Panc1 (cell line): ENCODE results near the gene TINAGL1. TPM values are rescaled to one million over a fixed set of nuclear protein-coding genes. Genes with fewer than 3 reads are reported as not detected.

Source experiments
- ATAC-seq: fragments of 200-7000 bp; cut with Tn5 transposase; 2 replicates; pipeline ENCODE4 v1.9.1; 2020; ENCODE audit warnings: mild to moderate bottlenecking, moderate library complexity
- BruUV-seq: library from RNA; stranded (reverse); fragments of 400-500 nt; replicated peaks from 2 replicates; lab custom pipeline; 2021; lab: Mats Ljungman, UMichigan
- CTCF ChIA-PET: fragments of 300-600 bp; sonication (Branson Sonifier 250); formaldehyde crosslinking; loops from one replicate; lab custom pipeline; 2022; ENCODE audit warnings: antibody characterized with exemption; lab: Charles Lee
- POLR2A ChIA-PET: fragments of 300-600 bp; sonication (Branson Sonifier 250); formaldehyde crosslinking; loops from one replicate; lab custom pipeline; 2022; ENCODE audit warnings: antibody characterized with exemption; lab: Charles Lee
- DNase-seq: peaks from one replicate; pipeline ENCODE4 v3.0.0-alpha.2; 2010; ENCODE audit warnings: low read depth, low spot score
- H3K27ac ChIP-seq: 2 replicates; pipeline ENCODE4 v1.5.1; 2011; ENCODE audit warnings: mild to moderate bottlenecking, low read length, inconsistent platforms
- H3K27me3 ChIP-seq: fragments of 200-500 bp; sonication (Bioruptor generic); 2 replicates; pipeline ENCODE4 v1.6.0; 2014; ENCODE audit warnings: low read length, inconsistent platforms; ENCODE audit not compliant: control insufficient read depth, insufficient read depth
- H3K36me3 ChIP-seq: fragments of 200-500 bp; sonication (Bioruptor generic); 2 replicates; pipeline ENCODE4 v1.5.1; 2014; ENCODE audit warnings: inconsistent platforms, mild to moderate bottlenecking, low read length, moderate library complexity; ENCODE audit not compliant: control insufficient read depth, insufficient read depth
- H3K4me1 ChIP-seq: 2 replicates; pipeline ENCODE4 v1.5.1; 2011; ENCODE audit warnings: inconsistent platforms, mild to moderate bottlenecking, low read length, moderate library complexity; ENCODE audit not compliant: control insufficient read depth, insufficient read depth
- H3K4me3 ChIP-seq, 2 experiments: 2 replicates each; pipeline ENCODE4 v1.5.1; 2011 to 2012; ENCODE audit warnings: low read depth in 2 of 2, low read length in 2 of 2, mild to moderate bottlenecking in 2 of 2, inconsistent platforms in 1 of 2, moderate library complexity in 1 of 2
- H3K9me3 ChIP-seq: fragments of 200-500 bp; sonication (Bioruptor generic); 2 replicates; pipeline ENCODE4 v1.5.1; 2014; ENCODE audit warnings: low read depth, mild to moderate bottlenecking, inconsistent platforms, low read length, moderate library complexity; ENCODE audit not compliant: control insufficient read depth, insufficient read depth
- POLR2AphosphoS5 ChIP-seq: IDR thresholded peaks from 2 replicates; pipeline ENCODE4 v1.6.1; 2012; ENCODE audit warnings: mild to moderate bottlenecking, low read depth, low read length, moderate library complexity
- SIN3A ChIP-seq: IDR thresholded peaks from 2 replicates; pipeline ENCODE4 v1.6.1; 2012; ENCODE audit warnings: low read depth, mild to moderate bottlenecking, low read length, moderate library complexity, borderline replicate concordance; ENCODE audit not compliant: insufficient read depth
- TCF7L2 ChIP-seq: IDR thresholded peaks from 2 replicates; pipeline ENCODE4 v1.6.1; 2011; ENCODE audit warnings: mild to moderate bottlenecking, low read depth, low read length, inconsistent platforms
- in situ Hi-C: cut with HindIII; loops from 2 replicates; pipeline ENCODE4 v1.10.0; 2016; ENCODE audit warnings: low sequenced_read_pairs, low pct_unique_long_range_greater_than_20kb
- intact Hi-C: fragments of 100-400 bp; cut with micrococcal nuclease; formaldehyde crosslinking; loops from one replicate; pipeline ENCODE4 v1.10.0; 2022; ENCODE audit not compliant: unreplicated experiment
- total RNA-seq: library from RNA; stranded (reverse); gene quantifications from one replicate; pipeline ENCODE4 v1.2.1, GENCODE V29; 2021; ENCODE audit not compliant: unreplicated experiment
- TF ChIP-seq, protein P1 (sequence below), 2 experiments: IDR thresholded peaks; 2 replicates each; pipeline ENCODE4 v1.6.1; 2011 to 2012; ENCODE audit warnings: low read depth in 2 of 2, control low read depth in 1 of 2, low read length in 1 of 2, mild to moderate bottlenecking in 1 of 2, moderate library complexity in 1 of 2; ENCODE audit not compliant: insufficient read depth in 1 of 2
- TF ChIP-seq, protein P2 (sequence below): fragments of 450-650 bp; IDR thresholded peaks from 2 replicates; pipeline ENCODE4 v1.5.1; 2017; ENCODE audit warnings: mild to moderate bottlenecking

The TINAGL1 gene
- total RNA-seq, 1 experiment from 2014 or later: 6.1 TPM

DNA sequence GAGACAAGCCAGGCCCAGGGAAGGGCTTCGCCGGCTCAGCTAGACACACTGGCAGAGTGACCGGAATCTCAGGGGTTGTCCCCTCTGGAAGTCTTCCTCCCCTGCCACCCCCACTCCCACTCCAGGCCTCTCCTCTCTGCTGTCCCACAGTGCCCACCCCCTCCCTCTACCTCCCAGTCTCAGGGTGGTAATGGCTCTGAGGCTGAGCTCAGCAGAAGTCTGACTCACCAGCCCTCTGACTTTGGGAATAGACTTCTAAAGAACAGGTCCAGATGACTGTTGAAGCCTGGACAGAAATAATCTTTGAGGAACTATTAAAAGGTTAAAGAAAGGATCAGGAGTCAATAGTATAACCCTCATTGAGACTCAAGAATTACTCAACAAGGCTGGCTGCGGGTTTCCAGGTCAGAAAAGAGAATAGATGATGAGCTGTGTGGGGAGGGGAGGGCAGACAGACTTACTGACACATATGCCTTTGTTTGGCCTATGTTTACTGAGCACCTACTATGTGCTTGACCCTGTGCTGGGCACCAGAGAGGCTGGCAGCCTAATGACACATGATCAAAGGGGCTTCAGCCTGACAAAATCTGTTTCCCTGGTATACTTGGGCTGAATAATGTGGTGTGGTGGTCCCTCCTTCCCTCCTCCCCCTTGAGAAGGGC lies 49.4 kb downstream of the TINAGL1 start:
- no TSS peak for BruUV-seq
- intact Hi-C loops: no loop called here
- DNase-seq: no peak
- H3K9me3 ChIP-seq: no peaks in the 10 kb centered on the region
- H3K27ac ChIP-seq: no peak overlapping the region
- H3K4me3 ChIP-seq: no peak overlapping the region
- no peaks in the 10 kb centered on the region for H3K27me3 ChIP-seq
- POLR2A ChIA-PET: no interaction called here
- TF ChIP-seq, protein P1, sequence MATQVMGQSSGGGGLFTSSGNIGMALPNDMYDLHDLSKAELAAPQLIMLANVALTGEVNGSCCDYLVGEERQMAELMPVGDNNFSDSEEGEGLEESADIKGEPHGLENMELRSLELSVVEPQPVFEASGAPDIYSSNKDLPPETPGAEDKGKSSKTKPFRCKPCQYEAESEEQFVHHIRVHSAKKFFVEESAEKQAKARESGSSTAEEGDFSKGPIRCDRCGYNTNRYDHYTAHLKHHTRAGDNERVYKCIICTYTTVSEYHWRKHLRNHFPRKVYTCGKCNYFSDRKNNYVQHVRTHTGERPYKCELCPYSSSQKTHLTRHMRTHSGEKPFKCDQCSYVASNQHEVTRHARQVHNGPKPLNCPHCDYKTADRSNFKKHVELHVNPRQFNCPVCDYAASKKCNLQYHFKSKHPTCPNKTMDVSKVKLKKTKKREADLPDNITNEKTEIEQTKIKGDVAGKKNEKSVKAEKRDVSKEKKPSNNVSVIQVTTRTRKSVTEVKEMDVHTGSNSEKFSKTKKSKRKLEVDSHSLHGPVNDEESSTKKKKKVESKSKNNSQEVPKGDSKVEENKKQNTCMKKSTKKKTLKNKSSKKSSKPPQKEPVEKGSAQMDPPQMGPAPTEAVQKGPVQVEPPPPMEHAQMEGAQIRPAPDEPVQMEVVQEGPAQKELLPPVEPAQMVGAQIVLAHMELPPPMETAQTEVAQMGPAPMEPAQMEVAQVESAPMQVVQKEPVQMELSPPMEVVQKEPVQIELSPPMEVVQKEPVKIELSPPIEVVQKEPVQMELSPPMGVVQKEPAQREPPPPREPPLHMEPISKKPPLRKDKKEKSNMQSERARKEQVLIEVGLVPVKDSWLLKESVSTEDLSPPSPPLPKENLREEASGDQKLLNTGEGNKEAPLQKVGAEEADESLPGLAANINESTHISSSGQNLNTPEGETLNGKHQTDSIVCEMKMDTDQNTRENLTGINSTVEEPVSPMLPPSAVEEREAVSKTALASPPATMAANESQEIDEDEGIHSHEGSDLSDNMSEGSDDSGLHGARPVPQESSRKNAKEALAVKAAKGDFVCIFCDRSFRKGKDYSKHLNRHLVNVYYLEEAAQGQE (IDR thresholded peaks at IDR 0.05; ENCODE audit: insufficient read depth in 1 of 2, low read depth in 2 of 2, low read length in 1 of 2): no peak
- TF ChIP-seq TCF7L2 (no peak), POLR2AphosphoS5 (no peak), SIN3A (no peak)
- TF ChIP-seq, protein P2, sequence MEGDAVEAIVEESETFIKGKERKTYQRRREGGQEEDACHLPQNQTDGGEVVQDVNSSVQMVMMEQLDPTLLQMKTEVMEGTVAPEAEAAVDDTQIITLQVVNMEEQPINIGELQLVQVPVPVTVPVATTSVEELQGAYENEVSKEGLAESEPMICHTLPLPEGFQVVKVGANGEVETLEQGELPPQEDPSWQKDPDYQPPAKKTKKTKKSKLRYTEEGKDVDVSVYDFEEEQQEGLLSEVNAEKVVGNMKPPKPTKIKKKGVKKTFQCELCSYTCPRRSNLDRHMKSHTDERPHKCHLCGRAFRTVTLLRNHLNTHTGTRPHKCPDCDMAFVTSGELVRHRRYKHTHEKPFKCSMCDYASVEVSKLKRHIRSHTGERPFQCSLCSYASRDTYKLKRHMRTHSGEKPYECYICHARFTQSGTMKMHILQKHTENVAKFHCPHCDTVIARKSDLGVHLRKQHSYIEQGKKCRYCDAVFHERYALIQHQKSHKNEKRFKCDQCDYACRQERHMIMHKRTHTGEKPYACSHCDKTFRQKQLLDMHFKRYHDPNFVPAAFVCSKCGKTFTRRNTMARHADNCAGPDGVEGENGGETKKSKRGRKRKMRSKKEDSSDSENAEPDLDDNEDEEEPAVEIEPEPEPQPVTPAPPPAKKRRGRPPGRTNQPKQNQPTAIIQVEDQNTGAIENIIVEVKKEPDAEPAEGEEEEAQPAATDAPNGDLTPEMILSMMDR: no peak
- no peaks in the 10 kb centered on the region for H3K36me3 ChIP-seq
- in situ Hi-C loops: no loop called here
- H3K4me1 ChIP-seq: no peaks in the 10 kb centered on the region
- no peak for ATAC-seq
- CTCF ChIA-PET: interaction anchor here (0.6 kb wide), 1 partner anchor 164 kb away, joined by 3 read pairs; no protein-coding TSS in a partner anchor

DNA sequence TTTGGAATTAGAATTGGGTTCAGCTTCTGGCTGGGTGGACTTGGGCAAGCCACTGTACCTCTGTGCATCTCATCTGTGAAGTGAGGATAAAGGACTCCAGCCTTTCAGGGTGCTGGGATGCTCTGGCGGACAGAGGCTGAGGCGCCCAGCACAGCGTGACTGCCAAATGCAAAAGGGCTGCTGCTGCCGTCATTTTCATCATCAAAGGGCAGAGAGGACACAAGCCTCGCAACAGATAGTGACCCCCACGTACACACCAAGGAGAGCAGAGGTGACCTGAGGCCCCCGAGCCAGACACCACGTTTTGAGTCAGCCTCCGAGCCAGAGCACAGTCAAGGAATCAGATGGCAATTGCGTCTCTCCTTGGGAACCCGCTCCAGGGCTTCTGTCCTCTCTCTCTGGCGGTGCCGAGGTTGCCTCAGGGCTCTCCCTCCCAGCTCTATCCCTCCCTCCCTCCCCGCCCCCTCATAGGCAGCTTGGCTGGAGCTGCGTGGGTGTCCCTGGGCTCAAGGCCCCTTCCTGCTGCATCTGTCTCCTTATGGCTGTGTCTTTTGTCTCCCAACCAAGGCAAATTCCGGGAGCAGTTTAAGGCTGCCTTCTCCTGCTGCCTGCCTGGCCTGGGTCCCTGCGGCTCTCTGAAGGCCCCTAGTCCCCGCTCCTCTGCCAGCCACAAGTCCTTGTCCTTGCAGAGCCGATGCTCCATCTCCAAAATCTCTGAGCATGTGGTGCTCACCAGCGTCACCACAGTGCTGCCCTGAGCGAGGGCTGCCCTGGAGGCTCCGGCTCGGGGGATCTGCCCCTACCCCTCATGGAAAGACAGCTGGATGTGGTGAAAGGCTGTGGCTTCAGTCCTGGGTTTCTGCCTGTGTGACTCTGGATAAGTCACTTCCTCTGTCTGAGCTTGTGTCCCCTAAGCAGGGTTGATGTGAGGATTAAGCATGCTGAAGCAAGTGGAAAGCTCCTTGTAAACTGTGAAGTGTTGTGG lies 50.2 kb downstream of the TINAGL1 start:
- CTCF ChIA-PET: interaction anchor here (0.6 kb wide), 1 partner anchor 163 kb away, joined by 3 read pairs; no protein-coding TSS in a partner anchor
- no peak for TF ChIP-seq POLR2AphosphoS5
- TF ChIP-seq SIN3A: no peak
- TF ChIP-seq, protein P1 (IDR thresholded peaks at IDR 0.05; ENCODE audit: insufficient read depth in 1 of 2, low read depth in 2 of 2, low read length in 1 of 2): no peak
- no peak for TF ChIP-seq TCF7L2
- TF ChIP-seq, protein P2: no peak
- BruUV-seq: no TSS peak
- intact Hi-C loops: no loop called here
- no peaks in the 10 kb centered on the region for H3K4me1 ChIP-seq
- ATAC-seq: no peak
- POLR2A ChIA-PET: no interaction called here
- no peak overlapping the region for H3K4me3 ChIP-seq
- in situ Hi-C loops: no loop called here
- no peaks in the 10 kb centered on the region for H3K9me3 ChIP-seq
- H3K27me3 ChIP-seq: no peaks in the 10 kb centered on the region
- 0 out of 2 replicates have a peak, but pooled peaks cover 3% of the 10 kb centered on the region for H3K36me3 ChIP-seq
- DNase-seq: no peak
- no peak overlapping the region for H3K27ac ChIP-seq
